HepG2 (cell line): ENCODE measurements around the gene MCM8. TPM values are rescaled to one million over a fixed set of nuclear protein-coding genes. Genes with fewer than 3 reads are reported as not detected.
A peak's percentile ranks its signal among the peaks of the same experiment; 100 is the strongest.

Experiments used
- BRF2 ChIP-seq: sonication (generic); formaldehyde crosslinking; IDR thresholded peaks from 2 replicates; pipeline ENCODE4 v1.8.1; 2022; ENCODE audit warnings: mild to moderate bottlenecking, missing genetic modification reagents
- MTF1 ChIP-seq: sonication (generic); formaldehyde crosslinking; IDR thresholded peaks from 2 replicates; pipeline ENCODE4 v1.5.0; 2020; ENCODE audit warnings: missing genetic modification reagents
- PHF21A ChIP-seq: sonication (generic); formaldehyde crosslinking; IDR thresholded peaks from 2 replicates; pipeline ENCODE4 v1.5.0; 2020; ENCODE audit warnings: mild to moderate bottlenecking, missing genetic modification reagents
- ZNF136 ChIP-seq: sonication (generic); formaldehyde crosslinking; IDR thresholded peaks from 2 replicates; pipeline ENCODE4 v1.8.1; 2022; ENCODE audit warnings: low read depth, mild to moderate bottlenecking, moderate library complexity, missing genetic modification reagents
- ZNF367 ChIP-seq: sonication (generic); formaldehyde crosslinking; IDR thresholded peaks from 2 replicates; pipeline ENCODE4 v1.4.0; 2020; ENCODE audit warnings: missing genetic modification reagents, borderline replicate concordance
- ZNF530 ChIP-seq: sonication (generic); formaldehyde crosslinking; IDR thresholded peaks from 2 replicates; pipeline ENCODE4 v1.5.0; 2020; ENCODE audit warnings: low read depth, mild to moderate bottlenecking, missing genetic modification reagents
- polyA plus RNA-seq, 8 experiments: library from polyadenylated mRNA; depleted of rRNA in 3 of 8; stranded (reverse) in 7 of 8; unstranded in 1 of 8; fragments of >200 nt; fragmentation: Illumina TruSeq in 4 of 8; extraction: Trizol in 4 of 8; gene quantifications; 2 replicates each; pipeline versions ENCODE4 v1.2.1 to v1.2.3, GENCODE V29; 2011 to 2016; ENCODE audit warnings: low read depth in 4 of 8, missing spikeins in 1 of 8, mixed read lengths in 1 of 8; ENCODE audit not compliant: insufficient read depth in 1 of 8
- total RNA-seq, 5 experiments: library from RNA; depleted of rRNA; stranded (reverse); fragments of >200 nt; fragmentation: Illumina TruSeq; extraction: Trizol; gene quantifications; 2 replicates each; pipeline ENCODE4 v1.2.3, GENCODE V29; 2016; ENCODE audit warnings: low read depth in 1 of 5
- TF ChIP-seq, protein P1 (sequence below): IDR thresholded peaks from 2 replicates; pipeline ENCODE4 v1.4.0; 2020; ENCODE audit warnings: mild to moderate bottlenecking, missing genetic modification reagents
- TF ChIP-seq, protein P2 (sequence below): sonication (generic); formaldehyde crosslinking; IDR thresholded peaks from 2 replicates; pipeline ENCODE4 v1.4.0; 2020; ENCODE audit warnings: missing genetic modification reagents, mild to moderate bottlenecking, borderline replicate concordance
- TF ChIP-seq, protein P3 (sequence below): sonication (generic); formaldehyde crosslinking; IDR thresholded peaks from 2 replicates; pipeline ENCODE4 v1.4.0; 2020; ENCODE audit warnings: mild to moderate bottlenecking, missing genetic modification reagents
- TF ChIP-seq, protein P4 (sequence below): IDR thresholded peaks from 2 replicates; pipeline ENCODE4 v1.6.1; 2012; ENCODE audit warnings: low read length, improper control_type of control experiment

Gene MCM8
- total and polyA plus RNA-seq, 2 of the 13 experiments (the other 11 are each of a cell fraction or from before 2014, with no cell fraction given), result 11.5 to 59.3 TPM

GRCh38 chr20:6030453-6031080 lies 80.1 kb downstream of the MCM8 start (continued):
- TF ChIP-seq, protein P1, sequence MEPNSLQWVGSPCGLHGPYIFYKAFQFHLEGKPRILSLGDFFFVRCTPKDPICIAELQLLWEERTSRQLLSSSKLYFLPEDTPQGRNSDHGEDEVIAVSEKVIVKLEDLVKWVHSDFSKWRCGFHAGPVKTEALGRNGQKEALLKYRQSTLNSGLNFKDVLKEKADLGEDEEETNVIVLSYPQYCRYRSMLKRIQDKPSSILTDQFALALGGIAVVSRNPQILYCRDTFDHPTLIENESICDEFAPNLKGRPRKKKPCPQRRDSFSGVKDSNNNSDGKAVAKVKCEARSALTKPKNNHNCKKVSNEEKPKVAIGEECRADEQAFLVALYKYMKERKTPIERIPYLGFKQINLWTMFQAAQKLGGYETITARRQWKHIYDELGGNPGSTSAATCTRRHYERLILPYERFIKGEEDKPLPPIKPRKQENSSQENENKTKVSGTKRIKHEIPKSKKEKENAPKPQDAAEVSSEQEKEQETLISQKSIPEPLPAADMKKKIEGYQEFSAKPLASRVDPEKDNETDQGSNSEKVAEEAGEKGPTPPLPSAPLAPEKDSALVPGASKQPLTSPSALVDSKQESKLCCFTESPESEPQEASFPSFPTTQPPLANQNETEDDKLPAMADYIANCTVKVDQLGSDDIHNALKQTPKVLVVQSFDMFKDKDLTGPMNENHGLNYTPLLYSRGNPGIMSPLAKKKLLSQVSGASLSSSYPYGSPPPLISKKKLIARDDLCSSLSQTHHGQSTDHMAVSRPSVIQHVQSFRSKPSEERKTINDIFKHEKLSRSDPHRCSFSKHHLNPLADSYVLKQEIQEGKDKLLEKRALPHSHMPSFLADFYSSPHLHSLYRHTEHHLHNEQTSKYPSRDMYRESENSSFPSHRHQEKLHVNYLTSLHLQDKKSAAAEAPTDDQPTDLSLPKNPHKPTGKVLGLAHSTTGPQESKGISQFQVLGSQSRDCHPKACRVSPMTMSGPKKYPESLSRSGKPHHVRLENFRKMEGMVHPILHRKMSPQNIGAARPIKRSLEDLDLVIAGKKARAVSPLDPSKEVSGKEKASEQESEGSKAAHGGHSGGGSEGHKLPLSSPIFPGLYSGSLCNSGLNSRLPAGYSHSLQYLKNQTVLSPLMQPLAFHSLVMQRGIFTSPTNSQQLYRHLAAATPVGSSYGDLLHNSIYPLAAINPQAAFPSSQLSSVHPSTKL (CRISPR knock-in tag), result 0 out of 2 replicates have a peak, but pooled peaks have one; percentile 13
- no peak for TF ChIP-seq MTF1
- no peak for TF ChIP-seq BRF2
- no peak for TF ChIP-seq PHF21A (CRISPR knock-in tag)
- 0 out of 2 replicates have a peak, but pooled peaks have one; percentile 44 for TF ChIP-seq ZNF367 (CRISPR knock-in tag)
- TF ChIP-seq ZNF136, result no peak
- TF ChIP-seq, protein P2, sequence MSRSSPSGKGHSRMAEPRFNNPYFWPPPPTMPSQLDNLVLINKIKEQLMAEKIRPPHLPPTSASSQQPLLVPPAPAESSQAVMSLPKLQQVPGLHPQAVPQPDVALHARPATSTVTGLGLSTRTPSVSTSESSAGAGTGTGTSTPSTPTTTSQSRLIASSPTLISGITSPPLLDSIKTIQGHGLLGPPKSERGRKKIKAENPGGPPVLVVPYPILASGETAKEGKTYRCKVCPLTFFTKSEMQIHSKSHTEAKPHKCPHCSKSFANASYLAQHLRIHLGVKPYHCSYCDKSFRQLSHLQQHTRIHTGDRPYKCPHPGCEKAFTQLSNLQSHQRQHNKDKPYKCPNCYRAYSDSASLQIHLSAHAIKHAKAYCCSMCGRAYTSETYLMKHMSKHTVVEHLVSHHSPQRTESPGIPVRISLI (CRISPR knock-in tag), result peak; percentile 56; the same call in 1 of the 2 replicates
- TF ChIP-seq, protein P3, sequence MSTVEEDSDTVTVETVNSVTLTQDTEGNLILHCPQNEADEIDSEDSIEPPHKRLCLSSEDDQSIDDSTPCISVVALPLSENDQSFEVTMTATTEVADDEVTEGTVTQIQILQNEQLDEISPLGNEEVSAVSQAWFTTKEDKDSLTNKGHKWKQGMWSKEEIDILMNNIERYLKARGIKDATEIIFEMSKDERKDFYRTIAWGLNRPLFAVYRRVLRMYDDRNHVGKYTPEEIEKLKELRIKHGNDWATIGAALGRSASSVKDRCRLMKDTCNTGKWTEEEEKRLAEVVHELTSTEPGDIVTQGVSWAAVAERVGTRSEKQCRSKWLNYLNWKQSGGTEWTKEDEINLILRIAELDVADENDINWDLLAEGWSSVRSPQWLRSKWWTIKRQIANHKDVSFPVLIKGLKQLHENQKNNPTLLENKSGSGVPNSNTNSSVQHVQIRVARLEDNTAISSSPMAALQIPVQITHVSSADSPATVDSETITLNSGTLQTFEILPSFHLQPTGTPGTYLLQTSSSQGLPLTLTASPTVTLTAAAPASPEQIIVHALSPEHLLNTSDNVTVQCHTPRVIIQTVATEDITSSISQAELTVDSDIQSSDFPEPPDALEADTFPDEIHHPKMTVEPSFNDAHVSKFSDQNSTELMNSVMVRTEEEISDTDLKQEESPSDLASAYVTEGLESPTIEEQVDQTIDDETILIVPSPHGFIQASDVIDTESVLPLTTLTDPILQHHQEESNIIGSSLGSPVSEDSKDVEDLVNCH (CRISPR knock-in tag), result no peak
- TF ChIP-seq ZNF530 (CRISPR knock-in tag), result no peak
- TF ChIP-seq, protein P4, sequence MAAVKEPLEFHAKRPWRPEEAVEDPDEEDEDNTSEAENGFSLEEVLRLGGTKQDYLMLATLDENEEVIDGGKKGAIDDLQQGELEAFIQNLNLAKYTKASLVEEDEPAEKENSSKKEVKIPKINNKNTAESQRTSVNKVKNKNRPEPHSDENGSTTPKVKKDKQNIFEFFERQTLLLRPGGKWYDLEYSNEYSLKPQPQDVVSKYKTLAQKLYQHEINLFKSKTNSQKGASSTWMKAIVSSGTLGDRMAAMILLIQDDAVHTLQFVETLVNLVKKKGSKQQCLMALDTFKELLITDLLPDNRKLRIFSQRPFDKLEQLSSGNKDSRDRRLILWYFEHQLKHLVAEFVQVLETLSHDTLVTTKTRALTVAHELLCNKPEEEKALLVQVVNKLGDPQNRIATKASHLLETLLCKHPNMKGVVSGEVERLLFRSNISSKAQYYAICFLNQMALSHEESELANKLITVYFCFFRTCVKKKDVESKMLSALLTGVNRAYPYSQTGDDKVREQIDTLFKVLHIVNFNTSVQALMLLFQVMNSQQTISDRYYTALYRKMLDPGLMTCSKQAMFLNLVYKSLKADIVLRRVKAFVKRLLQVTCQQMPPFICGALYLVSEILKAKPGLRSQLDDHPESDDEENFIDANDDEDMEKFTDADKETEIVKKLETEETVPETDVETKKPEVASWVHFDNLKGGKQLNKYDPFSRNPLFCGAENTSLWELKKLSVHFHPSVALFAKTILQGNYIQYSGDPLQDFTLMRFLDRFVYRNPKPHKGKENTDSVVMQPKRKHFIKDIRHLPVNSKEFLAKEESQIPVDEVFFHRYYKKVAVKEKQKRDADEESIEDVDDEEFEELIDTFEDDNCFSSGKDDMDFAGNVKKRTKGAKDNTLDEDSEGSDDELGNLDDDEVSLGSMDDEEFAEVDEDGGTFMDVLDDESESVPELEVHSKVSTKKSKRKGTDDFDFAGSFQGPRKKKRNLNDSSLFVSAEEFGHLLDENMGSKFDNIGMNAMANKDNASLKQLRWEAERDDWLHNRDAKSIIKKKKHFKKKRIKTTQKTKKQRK, result no peak
- TF ChIP-seq, all 625 proteins: peak for 6
